Tibial nerve (tissue), 3 donors: ENCODE data around the gene NAPSA.

Source experiments
- POLR2A ChIP-seq, 2 donors: fragments of 450-650 bp; IDR thresholded peaks; one replicate each; pipeline ENCODE4 v1.6.1; 2017; ENCODE audit warnings: antibody characterized with exemption in 2 of 2, mild to moderate bottlenecking in 2 of 2, moderate library complexity in 2 of 2
- TF ChIP-seq, protein P1 (sequence below), 5 experiments: fragments of 200-600 bp in 3 of 5; fragments of 450-650 bp in 2 of 5; sonication (generic) in 3 of 5; IDR thresholded peaks; one replicate each; pipeline ENCODE4 v1.5.1; 2016 to 2019; ENCODE audit warnings: antibody characterized with exemption in 5 of 5, mild to moderate bottlenecking in 3 of 5, moderate library complexity in 2 of 5

DNA sequence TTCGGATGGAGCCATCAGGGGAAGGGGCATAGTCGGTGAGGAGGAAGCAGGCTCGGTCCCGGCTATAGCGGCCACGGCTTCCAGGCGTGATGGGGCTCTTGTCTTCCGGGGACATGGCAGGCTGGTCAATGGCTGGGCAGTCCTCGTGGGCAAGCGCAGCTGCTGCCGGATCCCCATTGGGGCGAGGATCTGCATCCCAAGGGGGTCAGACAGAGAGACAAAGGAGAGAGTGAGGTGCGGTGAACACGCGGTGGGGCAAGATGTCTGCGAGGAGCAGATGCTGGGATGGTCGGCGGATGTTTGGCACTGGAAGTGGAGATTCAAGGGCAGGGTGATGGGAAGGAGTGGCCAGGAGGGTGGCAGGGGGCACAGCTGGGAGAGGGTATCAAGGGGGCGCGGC, 44.8 kb downstream of the NAPSA start:
- TF ChIP-seq, protein P1, sequence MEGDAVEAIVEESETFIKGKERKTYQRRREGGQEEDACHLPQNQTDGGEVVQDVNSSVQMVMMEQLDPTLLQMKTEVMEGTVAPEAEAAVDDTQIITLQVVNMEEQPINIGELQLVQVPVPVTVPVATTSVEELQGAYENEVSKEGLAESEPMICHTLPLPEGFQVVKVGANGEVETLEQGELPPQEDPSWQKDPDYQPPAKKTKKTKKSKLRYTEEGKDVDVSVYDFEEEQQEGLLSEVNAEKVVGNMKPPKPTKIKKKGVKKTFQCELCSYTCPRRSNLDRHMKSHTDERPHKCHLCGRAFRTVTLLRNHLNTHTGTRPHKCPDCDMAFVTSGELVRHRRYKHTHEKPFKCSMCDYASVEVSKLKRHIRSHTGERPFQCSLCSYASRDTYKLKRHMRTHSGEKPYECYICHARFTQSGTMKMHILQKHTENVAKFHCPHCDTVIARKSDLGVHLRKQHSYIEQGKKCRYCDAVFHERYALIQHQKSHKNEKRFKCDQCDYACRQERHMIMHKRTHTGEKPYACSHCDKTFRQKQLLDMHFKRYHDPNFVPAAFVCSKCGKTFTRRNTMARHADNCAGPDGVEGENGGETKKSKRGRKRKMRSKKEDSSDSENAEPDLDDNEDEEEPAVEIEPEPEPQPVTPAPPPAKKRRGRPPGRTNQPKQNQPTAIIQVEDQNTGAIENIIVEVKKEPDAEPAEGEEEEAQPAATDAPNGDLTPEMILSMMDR (IDR thresholded peaks at IDR 0.05) = no peak
- no peak for TF ChIP-seq POLR2A (IDR thresholded peaks at IDR 0.05)
